Measurements from ENCODE around the gene C12orf76.
"Not testable (repeated sequence)": the region's sequence is repeated elsewhere in the genome, so short reads cannot be mapped to it uniquely, and the experiment has no call there.

Gene C12orf76

GRCh38 chr12:110065540-110065939 is 17.2 kb upstream of the C12orf76 start:
- no peak for DNase-seq (ENCODE audit: low read depth, low spot score)

GRCh38 chr12:110062241-110062640 is 13.9 kb upstream of the C12orf76 start:
- no peak for DNase-seq (ENCODE audit: low read depth, low spot score)

- no peak for DNase-seq (ENCODE audit: low read depth, low spot score)
Measured at GRCh38 chr12:110059651-110060000, 11.3 kb upstream of the C12orf76 start.

- no peak for DNase-seq (ENCODE audit: low read depth, low spot score)
Measured at GRCh38 chr12:110058875-110059615, 10.7 kb upstream of the C12orf76 start.

- not testable (repeated sequence) for DNase-seq (ENCODE audit: low read depth, low spot score)
Measured at GRCh38 chr12:110056643-110057042, 8.3 kb upstream of the C12orf76 start.

- DNase-seq (ENCODE audit: low read depth, low spot score) = peak; percentile 43
Measured at GRCh38 chr12:110055375-110056352, 7.3 kb upstream of the C12orf76 start.

- DNase-seq (ENCODE audit: low read depth, low spot score) = no peak
Measured at GRCh38 chr12:110050927-110051326, 2.6 kb upstream of the C12orf76 start.

- not testable (repeated sequence) for DNase-seq (ENCODE audit: low read depth, low spot score)
Measured at GRCh38 chr12:110049666-110050065, 1.3 kb upstream of the C12orf76 start.

- not testable (repeated sequence) for DNase-seq (ENCODE audit: low read depth, low spot score)
Measured at GRCh38 chr12:110049034-110049433, 712 bp upstream of the C12orf76 start.

- DNase-seq (ENCODE audit: low read depth, low spot score) = no peak
Measured at GRCh38 chr12:110047297-110047940, 903 bp downstream of the C12orf76 start.

- DNase-seq (ENCODE audit: low read depth, low spot score) = no peak
Measured at GRCh38 chr12:110046451-110047187, 1.7 kb downstream of the C12orf76 start.

GRCh38 chr12:110042264-110042663 is 6.1 kb downstream of the C12orf76 start:
- no peak for DNase-seq (ENCODE audit: low read depth, low spot score)

GRCh38 chr12:110039085-110039807 is 9.1 kb downstream of the C12orf76 start:
- no peak for DNase-seq (ENCODE audit: low read depth, low spot score)

GRCh38 chr12:110038741-110039084 is 9.6 kb downstream of the C12orf76 start:
- no peak for DNase-seq (ENCODE audit: low read depth, low spot score)

GRCh38 chr12:110037315-110037714 is 11.0 kb downstream of the C12orf76 start:
- DNase-seq (ENCODE audit: low read depth, low spot score) = no peak

GRCh38 chr12:110035534-110036104 is 12.7 kb downstream of the C12orf76 start:
- no peak for DNase-seq (ENCODE audit: low read depth, low spot score)

- no peak for DNase-seq (ENCODE audit: low read depth, low spot score)
Measured at GRCh38 chr12:110033888-110034287, 14.4 kb downstream of the C12orf76 start.

- DNase-seq (ENCODE audit: low read depth, low spot score) = no peak
Measured at GRCh38 chr12:110029290-110029815, 19.0 kb downstream of the C12orf76 start.

GRCh38 chr12:110028323-110028722 is 20.0 kb downstream of the C12orf76 start:
- DNase-seq (ENCODE audit: low read depth, low spot score) = no peak

GRCh38 chr12:110024051-110024450 is 24.3 kb downstream of the C12orf76 start:
- no peak for DNase-seq (ENCODE audit: low read depth, low spot score)
